Effector CD8-positive, alpha-beta T cell (primary cell): ENCODE data around the gene ALB.

Experiments
- DNase-seq: peaks from one replicate; lab custom pipeline; 2025; lab: John Stamatoyannopoulos, UW

Gene ALB

DNA sequence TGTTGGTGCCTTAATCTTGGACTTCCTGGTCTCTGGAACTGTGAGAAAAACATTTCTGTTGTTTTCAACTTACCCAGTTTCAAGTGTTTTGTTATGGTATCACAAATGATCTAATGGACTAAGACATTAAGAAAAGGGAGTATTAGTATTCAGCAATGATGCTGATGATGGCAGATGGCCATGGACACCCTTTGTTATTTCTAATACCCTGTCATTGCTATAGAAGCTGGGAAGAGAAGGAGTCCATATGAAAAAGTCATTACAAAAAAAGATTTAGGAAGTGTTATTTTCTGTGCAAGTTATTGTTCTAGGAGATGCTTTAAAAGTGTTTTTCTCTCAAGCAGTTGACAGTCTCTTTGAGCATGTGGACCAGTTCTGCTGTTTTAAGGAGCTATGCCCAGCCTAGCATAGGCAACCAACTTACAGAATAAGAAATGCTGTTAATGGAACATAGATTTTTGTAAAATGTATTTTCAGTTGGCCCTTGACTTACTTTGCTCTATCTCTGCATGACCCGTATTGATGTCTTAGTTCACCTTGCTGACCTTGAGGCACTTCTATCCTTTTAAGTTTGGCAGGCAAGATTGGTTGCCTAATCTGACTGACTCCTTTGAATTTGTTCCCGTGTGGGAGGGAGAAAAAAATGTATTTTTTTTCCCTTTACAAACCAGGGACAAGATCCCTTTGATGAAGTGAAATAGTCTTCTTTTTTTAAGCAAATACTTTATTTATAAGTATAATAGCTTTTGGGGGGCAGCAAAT lies 25.9 kb downstream of the ALB start:
- DNase-seq: no peak

DNA sequence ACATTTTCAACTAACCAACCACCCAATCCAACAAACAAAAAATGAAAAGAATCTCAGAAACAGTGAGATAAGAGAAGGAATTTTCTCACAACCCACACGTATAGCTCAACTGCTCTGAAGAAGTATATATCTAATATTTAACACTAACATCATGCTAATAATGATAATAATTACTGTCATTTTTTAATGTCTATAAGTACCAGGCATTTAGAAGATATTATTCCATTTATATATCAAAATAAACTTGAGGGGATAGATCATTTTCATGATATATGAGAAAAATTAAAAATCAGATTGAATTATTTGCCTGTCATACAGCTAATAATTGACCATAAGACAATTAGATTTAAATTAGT lies 27.7 kb downstream of the ALB start:
- DNase-seq: no peak

DNA sequence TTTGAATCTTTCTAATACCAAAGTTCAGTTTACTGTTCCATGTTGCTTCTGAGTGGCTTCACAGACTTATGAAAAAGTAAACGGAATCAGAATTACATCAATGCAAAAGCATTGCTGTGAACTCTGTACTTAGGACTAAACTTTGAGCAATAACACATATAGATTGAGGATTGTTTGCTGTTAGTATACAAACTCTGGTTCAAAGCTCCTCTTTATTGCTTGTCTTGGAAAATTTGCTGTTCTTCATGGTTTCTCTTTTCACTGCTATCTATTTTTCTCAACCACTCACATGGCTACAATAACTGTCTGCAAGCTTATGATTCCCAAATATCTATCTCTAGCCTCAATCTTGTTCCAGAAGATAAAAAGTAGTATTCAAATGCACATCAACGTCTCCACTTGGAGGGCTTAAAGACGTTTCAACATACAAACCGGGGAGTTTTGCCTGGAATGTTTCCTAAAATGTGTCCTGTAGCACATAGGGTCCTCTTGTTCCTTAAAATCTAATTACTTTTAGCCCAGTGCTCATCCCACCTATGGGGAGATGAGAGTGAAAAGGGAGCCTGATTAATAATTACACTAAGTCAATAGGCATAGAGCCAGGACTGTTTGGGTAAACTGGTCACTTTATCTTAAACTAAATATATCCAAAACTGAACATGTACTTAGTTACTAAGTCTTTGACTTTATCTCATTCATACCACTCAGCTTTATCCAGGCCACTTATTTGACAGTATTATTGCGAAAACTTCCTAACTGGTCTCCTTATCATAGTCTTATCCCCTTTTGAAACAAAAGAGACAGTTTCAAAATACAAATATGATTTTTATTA lies 28.3 kb downstream of the ALB start:
- DNase-seq: no peak

DNA sequence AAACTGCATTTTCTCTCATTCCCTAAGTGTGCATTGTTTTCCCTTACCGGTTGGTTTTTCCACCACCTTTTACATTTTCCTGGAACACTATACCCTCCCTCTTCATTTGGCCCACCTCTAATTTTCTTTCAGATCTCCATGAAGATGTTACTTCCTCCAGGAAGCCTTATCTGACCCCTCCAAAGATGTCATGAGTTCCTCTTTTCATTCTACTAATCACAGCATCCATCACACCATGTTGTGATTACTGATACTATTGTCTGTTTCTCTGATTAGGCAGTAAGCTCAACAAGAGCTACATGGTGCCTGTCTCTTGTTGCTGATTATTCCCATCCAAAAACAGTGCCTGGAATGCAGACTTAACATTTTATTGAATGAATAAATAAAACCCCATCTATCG lies 29.1 kb downstream of the ALB start:
- no peak for DNase-seq

DNA sequence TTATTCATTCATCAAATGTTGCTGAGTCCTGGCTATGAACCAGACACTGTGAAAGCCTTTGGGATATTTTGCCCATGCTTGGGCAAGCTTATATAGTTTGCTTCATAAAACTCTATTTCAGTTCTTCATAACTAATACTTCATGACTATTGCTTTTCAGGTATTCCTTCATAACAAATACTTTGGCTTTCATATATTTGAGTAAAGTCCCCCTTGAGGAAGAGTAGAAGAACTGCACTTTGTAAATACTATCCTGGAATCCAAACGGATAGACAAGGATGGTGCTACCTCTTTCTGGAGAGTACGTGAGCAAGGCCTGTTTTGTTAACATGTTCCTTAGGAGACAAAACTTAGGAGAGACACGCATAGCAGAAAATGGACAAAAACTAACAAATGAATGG lies 30.2 kb downstream of the ALB start:
- no peak for DNase-seq

DNA sequence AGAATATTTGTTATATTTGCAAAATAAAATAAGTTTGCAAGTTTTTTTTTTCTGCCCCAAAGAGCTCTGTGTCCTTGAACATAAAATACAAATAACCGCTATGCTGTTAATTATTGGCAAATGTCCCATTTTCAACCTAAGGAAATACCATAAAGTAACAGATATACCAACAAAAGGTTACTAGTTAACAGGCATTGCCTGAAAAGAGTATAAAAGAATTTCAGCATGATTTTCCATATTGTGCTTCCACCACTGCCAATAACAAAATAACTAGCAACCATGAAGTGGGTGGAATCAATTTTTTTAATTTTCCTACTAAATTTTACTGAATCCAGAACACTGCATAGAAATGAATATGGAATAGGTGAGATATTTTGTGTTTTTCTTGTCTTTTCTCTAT lies 31.9 kb downstream of the ALB start, which contains the start of gene AFP:
Gene AFP (plus strand): TSS at position 238 of the 400 bp plus-strand sequence. CDS start 42 bp downstream, at position 280.
- no peak for DNase-seq

DNA sequence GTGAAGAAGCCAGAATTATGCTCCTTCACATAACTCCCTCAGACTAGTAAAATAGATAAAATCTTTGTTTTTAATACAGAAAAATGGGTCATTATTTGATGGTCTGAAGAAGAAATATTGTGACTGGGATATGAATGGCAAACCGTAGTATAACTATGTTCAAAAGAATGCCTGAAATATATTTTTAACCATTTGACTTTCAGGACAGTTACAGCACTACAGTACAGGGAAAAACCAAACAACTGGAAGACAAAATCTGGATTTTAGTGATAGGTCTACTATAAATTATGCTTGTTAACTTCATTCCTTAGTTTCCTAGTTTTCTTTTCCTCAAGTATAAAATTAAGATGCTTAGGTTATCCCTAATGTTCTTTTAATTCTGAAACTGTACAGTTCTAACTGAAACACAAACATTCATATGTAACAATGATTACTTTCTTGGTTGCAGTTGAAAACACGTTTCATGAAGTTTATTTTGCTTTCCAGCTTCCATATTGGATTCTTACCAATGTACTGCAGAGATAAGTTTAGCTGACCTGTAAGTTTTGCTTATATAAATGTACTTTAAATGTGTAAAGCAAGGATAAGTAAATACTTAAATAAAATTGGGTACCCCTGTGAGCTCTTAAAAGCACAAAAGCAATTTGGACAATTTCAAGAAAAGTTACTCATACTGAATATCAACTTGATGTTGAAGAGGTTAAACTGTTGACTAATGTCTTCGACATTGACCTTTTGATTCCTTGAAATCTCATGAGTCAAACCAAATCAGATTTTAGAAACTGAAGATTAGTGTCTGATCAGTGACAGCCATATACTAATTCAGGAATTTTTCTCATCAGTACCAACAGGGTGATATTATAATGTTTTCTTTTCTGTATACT lies 32.8 kb downstream of the ALB start:
- DNase-seq: no peak

DNA sequence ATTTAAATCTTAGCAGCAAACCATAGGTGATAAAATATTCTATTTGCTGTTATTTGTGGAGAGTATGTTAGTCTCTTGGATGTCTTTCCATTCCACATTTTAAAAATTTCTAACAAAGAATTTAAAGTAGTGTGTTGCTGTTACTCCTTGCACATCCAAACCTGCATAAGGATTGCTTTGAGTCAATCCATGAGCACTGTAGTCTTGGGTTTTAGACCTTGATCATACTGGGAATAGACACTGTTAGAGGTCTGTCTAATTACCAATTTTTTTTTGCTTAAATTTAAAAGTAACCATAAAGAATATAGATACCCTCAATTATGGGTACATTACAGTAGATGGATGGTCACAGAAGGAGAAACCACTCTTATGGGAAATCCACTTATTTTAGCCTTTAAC lies 33.5 kb downstream of the ALB start:
- DNase-seq: no peak

DNA sequence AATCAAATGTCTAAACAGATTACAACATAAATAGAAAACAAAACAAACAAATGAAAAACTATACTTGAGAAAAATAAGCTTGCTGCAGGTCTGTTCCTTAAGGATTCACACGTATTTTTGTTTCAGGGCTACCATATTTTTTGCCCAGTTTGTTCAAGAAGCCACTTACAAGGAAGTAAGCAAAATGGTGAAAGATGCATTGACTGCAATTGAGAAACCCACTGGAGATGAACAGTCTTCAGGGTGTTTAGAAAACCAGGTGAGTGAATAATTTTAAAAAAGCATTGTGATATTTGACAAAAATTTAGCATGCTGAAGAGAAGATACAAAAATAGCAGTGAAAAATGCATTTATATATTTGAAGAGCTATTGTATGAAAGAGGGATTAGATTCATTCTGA lies 34.0 kb downstream of the ALB start:
- DNase-seq: no peak

DNA sequence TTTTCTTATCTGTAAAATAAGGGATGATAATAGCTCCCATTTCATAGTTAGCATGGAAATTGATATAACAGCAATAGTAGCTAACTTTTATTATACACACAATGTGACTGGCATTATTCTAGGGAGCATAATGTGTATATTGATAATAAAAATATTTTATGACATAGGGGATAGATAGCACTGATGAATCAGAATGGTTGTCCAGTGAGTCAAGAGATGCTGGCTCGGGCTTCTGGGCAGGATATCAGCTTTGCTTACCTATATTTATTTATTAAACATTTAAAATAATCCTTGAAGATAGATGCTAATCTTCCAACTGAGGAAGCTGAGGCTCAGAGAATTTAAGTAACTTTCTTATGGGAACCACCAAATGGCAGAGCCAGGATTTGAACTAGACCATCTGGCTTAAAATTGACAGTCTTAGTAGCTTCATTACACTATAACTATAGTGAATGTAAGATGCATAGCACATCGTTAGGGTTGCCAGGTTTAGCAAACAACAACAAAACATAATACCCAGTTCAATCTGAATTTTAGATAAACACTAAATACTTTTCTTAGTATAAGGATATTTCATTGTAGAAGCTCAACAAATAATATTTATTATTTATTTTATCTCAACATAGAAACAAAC lies 34.6 kb downstream of the ALB start:
- DNase-seq: no peak

DNA sequence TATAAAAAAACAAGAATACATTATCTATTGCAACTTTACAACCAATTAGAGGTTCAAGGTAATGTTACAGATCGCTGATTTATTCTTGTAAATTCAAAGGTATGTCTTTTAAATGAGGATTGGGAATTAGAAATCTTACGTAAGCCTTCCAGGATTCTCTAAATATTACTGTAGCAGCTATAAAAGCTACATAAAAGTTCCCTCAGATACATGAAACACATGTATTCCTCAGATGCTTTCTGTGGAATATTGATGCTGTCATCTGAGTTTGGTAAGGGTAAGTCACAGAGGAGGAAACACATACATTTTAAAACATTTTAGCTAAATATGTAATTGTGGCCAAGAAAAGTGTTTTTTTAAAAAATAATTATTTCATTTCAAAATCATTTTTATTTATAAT lies 35.4 kb downstream of the ALB start:
- DNase-seq: no peak

DNA sequence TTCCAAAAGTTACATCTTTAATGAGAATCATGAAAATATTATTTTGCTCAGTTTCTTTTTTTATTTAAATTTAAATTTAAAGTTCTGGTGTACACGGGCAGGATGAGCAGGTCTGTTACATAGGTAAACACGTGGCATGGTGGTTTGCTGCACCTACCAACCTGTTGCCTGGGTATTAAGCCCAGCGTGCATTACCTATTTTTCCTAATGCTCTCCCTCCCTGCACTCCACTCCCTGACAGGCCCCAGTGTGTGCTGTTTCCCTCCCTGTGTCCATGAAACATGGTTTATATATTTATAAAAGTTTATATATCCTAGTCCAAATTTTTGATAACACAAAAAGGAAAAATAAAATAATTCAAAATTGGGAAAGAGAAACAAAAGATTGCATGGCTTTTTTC lies 35.9 kb downstream of the ALB start:
- no peak for DNase-seq

DNA sequence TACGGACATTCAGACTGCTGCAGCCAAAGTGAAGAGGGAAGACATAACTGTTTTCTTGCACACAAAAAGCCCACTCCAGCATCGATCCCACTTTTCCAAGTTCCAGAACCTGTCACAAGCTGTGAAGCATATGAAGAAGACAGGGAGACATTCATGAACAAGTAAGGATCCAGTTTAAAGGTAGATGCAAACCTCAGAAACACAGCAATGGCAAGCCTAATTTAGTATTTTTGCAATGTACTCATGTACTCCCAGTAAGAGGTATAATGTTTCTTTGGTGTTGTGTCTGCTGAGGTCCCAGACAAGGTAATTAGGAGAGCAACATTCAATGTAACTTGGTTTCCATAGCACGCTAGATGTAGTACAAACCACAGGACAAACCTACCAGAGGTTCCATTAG lies 36.6 kb downstream of the ALB start:
- DNase-seq: no peak

DNA sequence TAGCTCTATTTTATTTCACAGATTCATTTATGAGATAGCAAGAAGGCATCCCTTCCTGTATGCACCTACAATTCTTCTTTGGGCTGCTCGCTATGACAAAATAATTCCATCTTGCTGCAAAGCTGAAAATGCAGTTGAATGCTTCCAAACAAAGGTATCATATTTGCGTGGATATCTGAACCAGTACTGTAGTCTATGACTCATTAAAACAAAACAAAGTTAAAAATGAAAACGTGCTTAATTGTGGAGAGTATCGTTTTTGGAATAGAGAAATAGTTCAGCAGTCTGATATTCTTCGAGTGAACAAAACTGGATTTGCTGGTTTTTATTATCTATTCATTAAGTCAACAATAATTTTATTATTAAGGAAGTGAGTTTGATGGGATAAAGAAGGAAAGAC lies 38.2 kb downstream of the ALB start:
- DNase-seq: no peak

DNA sequence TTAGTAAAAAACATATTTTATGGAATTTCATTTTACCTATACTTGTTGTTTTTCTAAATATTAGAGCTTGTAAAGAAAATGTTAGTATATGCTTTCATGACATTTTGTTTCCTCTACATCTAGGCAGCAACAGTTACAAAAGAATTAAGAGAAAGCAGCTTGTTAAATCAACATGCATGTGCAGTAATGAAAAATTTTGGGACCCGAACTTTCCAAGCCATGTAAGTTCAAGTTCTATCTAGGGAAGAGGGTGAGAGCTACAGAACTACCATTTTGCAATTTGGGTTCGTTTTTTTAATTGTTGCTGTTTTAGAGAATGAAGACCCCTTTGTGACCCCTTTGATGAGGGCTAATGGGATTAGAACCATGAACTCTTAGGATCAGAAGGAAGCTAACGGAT lies 39.1 kb downstream of the ALB start:
- no peak for DNase-seq

DNA sequence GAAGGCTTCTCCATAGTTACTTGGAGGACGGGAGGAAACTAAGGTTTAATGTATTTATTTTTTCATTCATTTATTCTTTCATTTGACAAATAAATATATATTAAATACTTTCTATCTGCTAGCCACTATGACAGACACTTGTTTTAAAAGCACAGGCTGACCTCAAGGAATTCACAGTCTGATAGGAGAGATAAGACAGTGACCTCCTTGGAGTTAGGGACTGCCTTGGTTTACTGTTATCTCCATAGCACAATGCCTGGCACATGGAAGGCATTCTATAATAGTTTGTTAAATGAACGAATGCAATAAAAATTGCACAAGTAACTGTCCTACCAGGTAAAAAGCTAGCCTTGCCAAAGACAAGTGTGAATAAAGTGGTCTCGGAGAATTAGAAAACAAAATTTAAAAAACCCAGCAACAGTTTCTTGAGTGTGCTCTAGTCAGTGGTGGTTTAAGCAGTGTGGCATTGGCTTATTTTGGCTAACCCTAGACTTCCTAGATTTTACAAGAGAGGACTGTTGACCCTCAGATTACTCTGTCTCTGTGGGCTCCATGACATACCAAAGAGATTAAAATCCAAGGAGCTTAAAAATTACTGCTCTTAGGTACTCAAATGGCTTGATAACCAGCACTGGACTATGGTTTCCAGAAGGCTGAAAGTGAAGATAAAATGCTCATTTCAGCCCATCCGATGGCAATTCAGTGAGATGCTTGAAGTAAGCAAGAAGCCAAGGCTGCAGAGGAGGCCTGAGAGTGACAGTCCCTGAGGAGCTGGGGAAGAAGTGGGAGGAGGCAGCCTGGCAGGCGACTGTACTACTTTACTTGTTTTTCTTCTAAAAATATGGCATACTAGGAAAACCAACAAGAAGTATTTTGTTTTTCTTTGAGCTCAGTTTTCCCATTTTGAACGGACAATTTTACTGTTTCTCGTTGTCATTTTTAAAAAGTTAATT lies 41.6 kb downstream of the ALB start:
- DNase-seq: no peak

DNA sequence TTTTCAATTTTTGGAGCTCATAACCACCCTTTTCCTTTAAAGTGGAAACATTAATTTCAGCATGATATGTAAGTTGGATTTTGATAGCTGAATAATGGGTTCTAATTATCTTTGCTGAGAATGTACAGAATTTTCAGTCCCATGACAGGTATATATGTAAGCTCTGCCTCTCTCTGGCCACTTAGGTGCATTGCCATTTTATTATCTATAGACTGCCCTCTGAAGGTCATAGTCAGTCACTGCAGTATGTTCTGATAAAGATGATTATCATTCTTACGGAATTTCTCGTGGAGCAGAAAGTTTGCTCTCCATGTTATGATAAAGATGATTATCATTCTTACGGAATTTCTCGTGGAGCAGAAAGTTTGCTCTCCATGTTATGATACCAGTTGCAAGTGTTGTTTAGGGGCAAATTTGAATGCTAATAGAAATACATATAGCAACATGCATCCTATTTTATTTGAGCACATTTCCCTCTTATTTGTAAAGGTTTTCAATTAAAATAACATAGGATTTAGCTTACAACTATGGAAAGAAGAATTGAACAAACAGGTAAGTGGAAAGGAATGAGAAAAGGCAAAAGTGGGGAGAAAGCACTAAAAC lies 42.4 kb downstream of the ALB start:
- no peak for DNase-seq

DNA sequence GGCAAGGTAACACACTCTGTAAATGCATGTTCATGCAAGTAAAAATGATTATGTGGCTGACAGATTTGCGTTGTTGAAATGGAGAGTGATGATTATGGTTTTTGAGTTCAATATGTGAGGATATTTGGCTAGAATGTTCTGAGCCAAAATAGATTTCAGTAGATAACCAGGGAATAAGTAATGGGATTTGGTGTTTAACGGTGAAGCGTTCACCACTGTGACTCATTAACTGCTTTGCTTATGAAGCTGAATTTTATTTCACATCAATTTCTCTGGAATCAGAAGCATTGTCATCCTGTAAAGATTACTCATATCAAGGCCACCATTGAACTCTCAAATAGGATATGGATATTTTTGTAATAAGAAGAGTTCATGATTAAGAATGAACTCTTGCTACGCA lies 43.6 kb downstream of the ALB start:
- no peak for DNase-seq

DNA sequence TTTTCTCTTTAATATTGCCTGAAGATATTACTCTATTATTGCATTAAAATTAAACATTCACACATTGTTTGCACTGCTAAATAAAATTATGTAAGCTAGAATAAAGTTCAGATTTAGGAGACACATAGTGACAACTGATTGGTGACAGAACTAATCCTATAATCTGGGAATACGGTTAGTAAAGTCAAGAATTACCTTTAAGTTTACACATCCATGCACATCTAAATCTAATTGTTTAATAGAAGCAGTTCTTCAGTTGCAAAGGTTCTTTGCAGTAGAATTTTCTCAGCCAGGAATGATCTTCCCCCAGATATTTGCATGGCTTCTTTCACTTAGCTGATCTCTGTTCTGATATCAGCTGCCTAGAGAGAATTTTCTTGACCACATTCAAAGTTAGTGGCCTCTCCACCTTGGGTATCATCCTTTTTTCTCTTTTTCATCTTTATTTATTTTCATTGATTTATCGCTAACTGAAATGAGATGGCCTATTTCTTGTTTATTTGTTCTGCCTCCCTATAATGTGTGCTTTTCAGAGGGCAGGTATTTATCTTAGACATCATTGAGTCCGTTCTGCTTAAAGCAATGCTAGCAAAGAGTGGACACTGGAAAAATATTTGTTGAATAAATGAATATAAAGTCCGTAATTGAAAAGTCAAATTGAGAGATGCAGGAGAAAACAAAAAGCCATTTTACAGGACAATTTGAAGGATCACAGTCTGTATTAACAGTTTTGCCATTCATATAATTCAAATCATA lies 44.5 kb downstream of the ALB start:
- no peak for DNase-seq
